Stimulated activated CD8-positive, alpha-beta memory T cell treated with anti-CD3 and anti-CD28 coated beads, Interleukin-15, amount 100 ng/mL, for 4 hours (primary cell): Measurements from ENCODE around the gene ALK.

ENCODE experiments used
- DNase-seq, 2 donors: peaks; one replicate each; pipeline ENCODE4 v3.0.0-alpha.2; 2020; ENCODE audit warnings: low read depth in 2 of 2

ALK gene

DNA sequence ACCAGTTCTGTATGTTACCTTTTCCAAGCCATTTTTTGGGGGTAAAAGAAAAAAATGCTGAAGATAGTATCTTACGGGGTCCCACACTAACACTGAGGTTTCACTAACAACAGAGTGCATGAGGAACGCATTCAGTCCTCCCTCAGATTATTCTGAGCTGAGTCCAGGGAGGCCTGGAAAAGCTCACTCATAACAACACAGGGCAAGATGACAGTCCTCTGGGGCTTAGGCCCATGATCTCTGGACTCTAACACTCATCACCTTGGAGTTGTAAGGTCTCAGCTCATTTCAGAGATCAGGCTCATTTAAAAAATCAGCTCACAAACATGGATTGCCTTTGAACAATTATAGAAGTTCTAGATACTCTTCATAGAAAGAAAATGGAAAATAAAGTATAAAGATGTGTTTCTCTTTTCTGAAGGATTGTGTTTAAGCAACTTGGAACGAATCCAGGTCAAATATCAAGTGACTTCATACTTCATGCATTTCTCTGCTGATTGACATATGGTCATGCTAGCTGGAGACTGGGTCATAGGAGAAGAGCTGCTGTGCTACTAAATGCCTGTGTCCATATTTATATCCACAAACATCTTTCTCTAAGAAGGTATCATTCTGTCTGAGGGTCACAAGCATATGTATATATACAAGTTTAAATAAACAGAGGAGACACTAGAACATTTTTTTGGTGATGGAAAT, 265.8 kb downstream of the ALK start:
- DNase-seq: no peak

DNA sequence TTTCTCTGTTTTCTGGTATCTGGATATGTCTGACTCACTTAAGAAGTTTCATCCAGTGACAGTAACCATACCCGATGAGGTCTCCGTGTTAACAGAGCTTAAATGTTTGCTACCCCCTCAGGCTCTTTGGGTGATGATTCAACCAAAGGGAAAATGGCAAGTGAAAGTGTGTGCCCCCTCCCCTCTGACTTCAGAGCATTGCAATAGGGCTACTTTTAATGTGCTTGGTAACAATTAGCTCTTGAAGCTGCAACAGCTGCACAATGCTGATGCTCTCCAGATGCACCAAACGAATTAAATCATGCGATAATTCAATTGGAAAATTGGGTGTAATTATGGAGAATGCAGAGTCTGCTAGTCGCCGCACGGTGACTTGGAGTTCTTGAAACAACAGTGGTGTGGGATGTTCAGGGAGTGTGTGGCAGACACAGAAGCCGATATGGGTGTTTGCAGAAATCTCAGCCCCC, 270.7 kb downstream of the ALK start:
- no peak for DNase-seq

DNA sequence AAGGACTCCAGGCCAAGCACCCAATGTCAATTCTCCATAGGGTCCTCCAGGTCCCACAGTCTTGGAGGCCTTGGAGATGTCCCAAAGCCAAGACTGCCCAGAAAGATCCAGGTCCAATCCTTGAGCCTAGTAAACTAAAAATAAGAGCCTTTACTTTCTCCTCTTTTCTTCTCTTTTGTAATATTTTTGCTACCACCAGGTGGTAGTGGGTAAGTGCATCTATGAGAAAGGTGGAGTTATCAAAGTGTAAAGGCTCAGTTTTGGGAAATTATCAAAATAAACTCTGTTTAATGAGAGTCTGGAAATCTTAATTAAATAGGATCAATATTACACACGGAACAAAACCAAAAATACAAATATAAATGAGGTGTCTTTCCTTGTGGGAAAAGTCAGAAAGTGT, 276.4 kb downstream of the ALK start:
- DNase-seq: no peak

DNA sequence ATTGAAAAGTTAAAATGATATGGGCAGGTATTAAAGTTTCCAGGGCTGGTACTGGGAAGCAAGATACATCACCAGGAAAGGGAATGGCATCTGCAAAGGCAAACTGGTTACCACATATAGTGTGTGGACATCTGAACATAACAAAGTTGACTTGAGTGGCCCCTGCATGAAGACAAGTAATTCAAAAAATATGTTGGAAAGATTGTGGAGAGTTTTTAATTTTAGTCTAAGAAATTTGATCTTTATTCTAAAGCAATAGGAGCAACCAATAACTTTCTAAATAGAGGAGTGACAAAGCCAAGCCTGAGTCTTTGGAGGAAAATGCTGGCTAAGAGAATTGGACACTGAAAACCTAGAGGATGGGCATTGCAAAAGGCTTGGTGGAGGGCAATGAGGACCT, 278.2 kb downstream of the ALK start:
- DNase-seq: no peak

DNA sequence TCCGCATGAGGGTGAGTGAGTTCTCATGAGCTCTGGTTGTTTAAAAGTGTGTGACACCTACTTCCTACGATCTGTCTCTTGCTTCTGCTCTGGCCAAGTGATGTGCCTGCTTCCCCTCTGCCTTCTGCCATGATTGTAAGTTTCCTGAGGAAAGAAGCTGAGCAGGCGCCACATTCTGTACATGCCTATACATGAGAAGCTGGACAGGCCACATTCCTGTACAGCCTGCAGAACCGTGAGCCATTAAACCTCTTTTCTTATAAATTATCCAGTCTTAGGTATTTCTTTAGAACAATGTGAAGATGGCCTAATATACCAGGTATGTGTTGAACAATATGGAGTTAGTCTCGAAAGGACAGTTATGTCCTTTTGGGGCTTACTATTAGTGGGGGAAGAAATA, 281.0 kb downstream of the ALK start:
- DNase-seq: no peak

DNA sequence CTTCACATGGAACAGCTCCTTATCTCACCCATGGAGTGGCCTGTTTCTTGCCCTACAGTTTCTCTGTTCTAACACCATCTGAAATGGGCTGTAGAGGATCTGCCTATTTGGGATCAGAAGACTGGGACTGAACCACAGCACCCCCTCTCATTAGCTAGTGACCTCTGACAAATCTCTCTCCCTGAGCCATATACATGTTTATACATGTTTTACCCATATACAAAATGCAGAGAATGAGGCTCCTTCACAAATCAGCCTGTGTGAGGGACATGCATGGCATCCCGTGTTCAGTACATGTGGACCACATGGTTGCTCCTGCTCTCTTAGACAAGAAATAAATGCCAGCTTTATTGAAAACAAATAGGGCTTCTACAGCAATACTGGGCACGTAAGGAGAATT, 282.7 kb downstream of the ALK start:
- DNase-seq: no peak

DNA sequence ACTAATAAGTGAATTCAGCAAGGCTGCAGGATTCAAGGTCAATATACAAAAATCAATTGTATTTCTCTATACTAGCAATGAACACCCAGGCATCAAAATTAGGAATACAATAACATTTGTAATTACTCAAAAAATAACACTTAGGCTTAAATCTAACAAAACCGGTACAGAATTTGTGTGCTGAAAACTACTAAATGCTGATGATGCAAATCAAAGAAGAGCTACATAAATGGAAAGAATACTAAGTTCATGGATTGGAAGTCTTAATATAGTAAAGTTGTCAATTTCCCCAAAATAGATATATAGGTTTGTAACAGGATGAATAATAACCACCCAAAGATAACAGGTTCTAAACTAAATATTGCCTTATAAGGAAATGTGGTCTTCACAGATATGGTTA, 286.5 kb downstream of the ALK start:
- no peak for DNase-seq

DNA sequence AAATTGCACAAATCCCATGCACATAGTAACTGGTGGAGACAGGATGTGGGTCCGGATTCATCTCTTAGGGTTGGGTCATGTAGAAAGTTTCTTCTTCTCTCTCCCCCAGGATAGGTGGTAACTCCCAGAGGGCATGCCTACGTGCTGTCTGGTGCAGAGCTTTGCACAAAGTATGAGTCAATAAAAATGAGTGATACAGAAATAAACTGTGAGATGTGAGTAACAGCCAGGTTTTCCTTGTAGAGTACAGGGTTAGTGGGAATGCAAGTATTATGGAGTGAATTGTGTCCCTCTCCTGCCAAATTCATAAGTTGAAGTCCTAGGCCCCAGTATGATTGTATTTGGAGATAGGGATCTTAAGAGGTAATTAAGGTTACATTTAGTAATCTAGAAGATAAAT, 289.4 kb downstream of the ALK start:
- DNase-seq: no peak

DNA sequence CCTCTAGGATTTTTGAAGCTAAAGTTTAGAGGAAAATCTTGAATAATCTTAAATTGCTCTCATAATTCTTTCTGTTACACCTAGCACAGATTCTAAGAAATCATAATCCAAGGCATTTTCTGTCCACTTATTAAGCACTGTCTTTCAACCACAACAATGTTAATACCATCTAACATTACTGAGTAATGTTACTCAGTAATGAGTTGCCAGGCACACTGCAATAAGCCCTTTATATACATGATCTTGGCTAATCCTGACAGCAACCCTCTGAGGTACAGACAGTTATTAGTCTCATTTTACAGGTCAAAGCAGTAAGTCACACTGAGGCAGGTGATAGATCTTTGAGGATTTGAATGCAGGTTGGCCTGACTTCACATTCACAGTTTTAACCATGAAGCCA, 291.9 kb downstream of the ALK start:
- no peak for DNase-seq

DNA sequence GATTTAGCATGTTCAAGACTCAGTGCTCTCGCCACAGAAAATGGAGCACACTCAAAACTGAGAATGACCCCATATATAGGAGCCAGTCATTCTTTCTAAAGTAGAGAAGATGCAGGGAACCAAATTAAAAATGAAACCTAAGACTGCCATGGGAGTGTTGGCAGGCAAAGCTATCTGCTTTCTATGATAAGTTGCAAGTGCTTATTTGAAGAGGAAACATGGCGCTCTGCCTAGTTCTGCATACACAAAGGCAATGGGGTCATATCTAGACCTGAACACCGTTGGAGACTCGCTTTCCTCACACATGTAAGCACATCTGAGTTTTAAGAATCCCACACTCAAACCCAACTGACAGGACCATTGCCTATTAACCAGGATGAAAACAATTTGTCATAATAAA, 292.5 kb downstream of the ALK start:
- DNase-seq: no peak

DNA sequence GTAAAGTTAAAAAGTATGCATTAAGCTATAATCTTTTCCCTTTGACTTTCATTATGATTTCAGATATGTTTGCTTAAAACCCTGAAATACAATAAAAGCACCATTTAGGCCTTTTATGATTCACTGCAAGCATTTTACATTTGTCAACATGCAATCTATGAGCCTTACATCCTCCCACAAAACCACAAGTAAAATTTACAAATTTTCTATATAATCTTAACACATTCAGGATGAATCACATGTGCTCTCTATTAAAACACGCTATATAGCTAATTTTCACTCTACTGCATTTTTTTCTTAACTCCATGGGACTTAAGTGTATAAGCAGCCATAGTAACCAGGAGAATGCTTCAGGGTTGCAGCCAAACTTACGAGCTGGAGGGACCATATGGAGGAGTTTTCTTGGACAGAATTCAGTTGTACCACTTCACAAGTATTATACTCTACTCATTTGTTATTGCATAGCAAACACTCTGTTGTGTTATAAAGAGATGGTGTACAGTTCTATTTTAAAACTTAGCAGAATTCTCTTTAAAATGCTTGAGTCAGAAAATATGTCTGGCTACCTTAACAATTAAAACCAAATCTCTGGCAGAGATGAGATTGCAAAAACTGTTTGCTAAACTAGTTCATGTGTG, 293.2 kb downstream of the ALK start:
- no peak for DNase-seq

DNA sequence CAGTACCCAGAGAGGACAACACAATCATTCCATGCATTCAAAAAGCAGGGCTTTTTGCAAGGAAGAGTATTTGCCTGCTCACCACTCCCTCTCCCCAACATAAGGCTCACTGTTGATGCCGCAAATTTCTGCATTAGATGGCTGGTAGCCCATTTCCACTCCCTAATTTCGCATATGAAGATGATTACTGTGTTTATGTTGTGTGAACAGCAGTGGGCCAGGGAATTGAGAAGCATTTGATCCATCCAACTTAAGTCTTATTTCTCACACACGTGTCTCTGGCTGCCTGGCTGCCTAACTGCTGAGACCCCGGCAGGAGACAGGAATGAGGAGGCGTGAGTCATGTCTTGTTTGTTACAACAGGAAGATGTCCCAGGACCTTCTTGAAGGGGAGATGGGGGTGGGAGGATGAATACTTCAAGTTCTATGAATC, 294.1 kb downstream of the ALK start:
- no peak for DNase-seq

DNA sequence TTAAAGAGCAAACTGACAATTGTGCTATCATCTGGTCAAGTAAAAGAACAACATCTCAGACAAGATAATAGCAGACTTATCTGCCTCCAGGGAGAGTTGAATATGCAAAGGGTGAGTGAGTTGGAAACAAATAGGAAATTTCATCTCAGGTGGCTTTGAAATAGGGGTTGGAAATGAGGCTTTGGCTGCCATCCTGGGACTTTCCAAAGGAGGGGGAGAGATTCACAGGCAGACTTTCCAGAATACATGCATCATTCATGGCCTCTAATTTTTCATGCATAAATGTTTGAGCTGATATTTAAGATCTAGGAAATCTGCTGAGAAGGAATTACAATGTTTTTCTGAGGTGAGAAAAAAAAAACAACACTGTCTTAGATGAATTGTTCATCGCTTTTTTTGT, 300.5 kb downstream of the ALK start:
- no peak for DNase-seq

DNA sequence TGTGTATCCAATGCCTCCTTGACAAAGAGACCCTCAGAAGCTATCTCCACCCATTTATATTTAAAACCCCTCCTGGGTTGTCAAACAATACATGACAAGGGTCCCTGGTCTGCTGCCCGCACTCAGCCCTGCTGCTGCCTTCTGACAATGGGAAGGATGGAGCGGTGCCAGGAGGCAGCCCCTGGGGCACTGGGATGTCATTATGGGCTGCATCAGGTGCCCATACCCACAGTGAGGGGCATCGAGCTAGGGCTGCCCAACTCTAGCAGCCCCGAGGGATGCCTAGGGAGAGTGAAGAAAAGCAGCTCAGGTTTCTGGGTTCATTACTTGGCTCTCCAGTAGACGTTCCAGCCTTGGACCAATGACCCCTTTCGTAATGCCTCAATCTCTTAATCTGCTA, 301.7 kb downstream of the ALK start:
- DNase-seq: no peak

DNA sequence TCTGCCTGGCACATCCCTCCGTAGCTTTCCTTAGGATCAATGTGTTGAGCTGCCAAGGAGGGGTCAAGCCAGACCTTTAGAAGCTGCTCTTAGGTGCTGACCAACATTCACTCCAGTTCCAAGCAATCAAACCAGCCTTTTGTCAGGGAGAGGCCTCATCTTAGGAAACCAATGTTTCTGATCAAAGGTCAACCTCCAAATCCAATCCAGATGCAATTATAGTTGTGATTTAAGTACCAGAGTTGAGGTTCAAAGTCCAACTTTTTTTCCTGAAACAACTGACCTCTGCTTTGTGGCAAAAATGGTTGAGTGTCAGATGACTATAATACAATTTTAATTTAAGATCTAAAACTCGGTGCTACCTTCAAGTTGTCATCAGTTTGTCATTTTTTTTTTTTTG, 303.4 kb downstream of the ALK start:
- no peak for DNase-seq

DNA sequence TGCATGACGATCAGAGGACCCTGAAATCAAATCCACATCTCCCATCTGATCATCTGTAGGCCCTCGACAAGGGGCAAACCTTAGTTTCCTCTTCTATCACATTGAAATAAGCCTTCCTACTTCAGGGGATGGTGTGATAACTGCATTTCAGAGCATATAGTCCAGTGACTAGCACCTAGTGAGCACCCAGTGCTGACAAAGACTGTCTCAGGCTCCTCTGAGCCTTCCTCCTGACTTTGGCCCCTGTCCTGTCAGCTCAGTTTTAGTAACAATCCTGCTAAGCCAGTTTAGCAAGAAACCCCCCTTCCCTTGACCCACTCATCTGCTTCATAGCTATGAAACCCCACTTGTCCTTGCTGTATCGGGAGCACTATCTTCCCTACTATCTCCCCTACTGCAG, 304.0 kb downstream of the ALK start:
- no peak for DNase-seq

DNA sequence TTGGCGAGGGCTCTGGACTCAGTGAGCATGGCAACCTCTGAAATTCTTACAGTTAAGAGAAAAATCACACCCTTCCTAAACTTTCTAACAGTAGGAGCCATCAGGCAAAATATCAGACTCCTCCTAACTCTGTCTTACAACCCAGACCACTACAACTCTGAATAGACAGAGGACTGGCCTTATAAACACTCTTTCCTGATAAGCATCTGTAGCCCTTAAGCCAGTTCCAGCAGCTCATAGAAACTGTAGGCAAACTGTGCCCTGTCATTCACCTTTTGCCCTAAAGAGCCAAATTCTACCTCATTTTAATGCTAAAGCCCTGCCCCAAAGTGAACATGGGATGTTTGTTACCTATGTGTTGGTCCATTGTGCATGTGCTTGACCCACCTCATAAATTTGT, 304.8 kb downstream of the ALK start:
- no peak for DNase-seq

DNA sequence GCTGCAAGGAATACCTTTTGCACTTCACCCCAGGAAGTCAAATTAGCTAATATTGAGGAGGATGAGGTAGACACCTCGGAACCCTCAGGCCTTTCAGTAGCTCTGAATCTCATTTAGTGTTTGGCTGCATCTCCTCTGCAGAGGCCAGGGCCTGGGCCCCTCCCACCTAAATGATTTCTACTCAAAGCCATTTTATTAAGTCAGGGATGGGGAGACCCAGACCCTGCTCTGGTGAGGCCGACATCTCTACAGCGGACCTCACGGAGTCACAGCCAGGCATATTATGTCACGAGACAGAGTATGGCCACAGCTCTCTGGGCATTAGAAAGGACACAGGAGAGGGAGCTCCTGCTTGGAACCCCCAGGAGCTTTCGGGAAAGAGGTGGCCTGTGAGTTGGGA, 305.5 kb downstream of the ALK start:
- no peak for DNase-seq

DNA sequence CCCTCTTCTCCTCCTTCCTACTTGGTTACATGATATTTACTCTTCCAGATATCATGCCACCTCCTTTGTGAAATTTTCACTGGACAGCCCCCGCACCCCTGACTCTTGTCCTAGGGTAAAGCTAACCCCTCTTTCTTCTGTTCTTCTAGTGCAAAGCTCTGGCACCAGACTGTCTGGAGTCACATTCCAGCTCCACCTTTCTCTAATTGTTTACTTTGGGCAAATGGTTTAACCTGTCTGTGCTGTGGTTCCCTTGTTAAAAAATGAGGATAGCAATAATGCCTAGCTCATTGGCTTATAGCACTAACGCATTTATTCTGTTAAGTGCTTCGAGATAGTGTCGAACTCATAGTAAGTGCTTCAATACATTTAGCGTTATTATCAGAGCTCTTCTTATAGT, 306.2 kb downstream of the ALK start:
- DNase-seq: no peak

DNA sequence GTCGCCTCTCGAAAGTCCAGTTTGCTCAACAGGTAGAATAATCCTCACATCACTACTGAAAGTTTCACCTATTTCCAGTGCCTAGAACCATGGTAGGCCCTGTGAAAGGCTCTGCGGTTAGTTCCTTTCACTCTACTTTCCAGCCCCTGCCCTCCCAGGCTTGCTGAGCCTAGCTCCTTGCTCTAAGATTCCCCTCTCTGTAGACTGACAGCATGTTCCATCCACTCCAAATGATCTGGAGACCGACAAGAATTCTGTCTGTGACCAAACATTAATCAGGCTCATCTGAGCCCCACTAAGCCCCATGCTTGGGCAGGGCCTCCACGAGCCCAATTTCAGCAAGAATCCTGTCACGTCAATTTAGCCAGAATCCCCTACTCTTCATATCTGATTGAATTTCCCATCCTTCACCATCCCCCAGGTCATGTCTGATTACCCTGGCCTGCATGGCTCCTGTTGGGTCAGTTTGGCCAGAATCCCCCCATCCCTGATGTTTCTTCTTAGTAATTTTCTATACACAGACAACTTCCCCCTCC, 307.0 kb downstream of the ALK start:
- DNase-seq: no peak

DNA sequence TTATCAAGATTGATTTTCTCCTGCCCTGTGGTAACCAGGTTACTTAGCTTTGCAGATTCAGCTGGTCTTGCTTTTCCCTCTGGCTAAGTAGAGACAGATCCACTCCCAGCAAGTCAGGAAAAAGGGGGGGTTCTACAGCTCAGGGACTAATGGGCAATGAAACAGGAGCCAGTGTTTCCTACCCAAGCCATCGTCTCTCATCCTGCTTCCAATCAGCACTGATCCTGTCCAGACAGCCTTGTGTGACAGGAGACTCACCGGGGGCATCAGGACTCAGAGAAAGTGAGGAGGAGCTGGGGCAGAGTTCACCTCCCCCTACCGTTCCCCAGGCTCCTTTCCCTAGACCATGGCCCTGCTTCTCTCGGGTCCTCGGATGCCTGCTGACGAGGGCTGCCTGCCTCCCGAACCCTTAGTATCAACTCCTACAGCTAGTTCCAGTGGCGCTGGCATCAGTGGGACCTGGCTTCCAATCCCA, 307.6 kb downstream of the ALK start:
- DNase-seq: no peak

DNA sequence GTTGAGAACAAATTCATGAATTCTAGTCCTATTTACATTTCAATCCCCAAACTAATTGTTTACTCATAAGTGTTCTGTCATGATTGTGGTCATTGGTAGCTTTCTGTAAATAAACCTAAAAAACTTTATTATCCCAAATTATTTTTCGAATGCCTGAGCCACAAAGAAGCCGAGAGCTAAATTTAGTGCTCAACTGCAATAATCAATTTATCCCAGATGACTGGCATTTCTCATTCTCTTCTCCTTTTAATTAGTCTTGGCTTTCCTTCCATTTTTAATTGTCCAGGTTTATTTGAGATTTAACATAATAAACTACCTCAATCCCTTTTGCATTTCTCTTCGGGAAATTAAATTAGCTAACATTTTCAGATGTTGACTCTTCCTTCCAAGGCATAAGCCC, 308.3 kb downstream of the ALK start:
- no peak for DNase-seq

DNA sequence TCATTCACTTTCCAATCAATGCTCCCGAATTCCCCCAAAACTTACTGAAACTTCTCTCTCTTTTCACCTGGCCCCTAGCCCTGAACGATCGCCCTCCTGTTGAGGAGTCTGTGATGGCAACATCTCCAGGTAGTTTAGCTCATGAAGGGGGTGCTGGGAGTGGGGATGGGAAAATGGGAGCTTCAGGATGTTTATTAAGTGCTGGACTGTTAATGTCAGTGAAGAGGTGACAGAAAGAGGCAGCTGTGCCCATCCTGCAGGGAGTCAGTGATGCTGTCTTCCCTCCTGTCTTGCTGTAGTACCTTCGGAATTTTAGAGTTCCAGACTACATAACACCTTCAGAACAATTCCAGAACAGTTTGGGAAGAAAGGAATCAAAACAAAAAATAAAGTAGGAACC, 308.8 kb downstream of the ALK start:
- DNase-seq: no peak
